Thyroid gland (tissue), 4 donors: ENCODE data around the gene ATF6. TPM values are rescaled to one million over a fixed set of nuclear protein-coding genes. Genes with fewer than 3 reads are reported as not detected.

ENCODE experiments used
- DNase-seq, 2 donors: peaks; one replicate each; pipeline ENCODE4 v3.0.0-alpha.2; 2019
- H3K27ac ChIP-seq, 3 donors: fragments of 200-600 bp; sonication (generic); 1 replicate in 2 of 3; 2 replicates in 1 of 3; pipeline ENCODE4 v1.5.1; 2016 to 2019; ENCODE audit warnings: mild to moderate bottlenecking in 1 of 3, moderate library complexity in 1 of 3
- H3K27me3 ChIP-seq: fragments of 200-600 bp; sonication (generic); one replicate; pipeline ENCODE4 v1.5.1; 2019
- H3K36me3 ChIP-seq, 2 donors: fragments of 200-600 bp; sonication (generic); one replicate each; pipeline ENCODE4 v1.5.1; 2016 to 2019
- H3K4me1 ChIP-seq, 2 donors: fragments of 200-600 bp; sonication (generic); one replicate each; pipeline ENCODE4 v1.5.1; 2017 to 2019
- H3K4me3 ChIP-seq, 3 donors: fragments of 200-600 bp; sonication (generic); replicated peaks in 1 of 3; 1 replicate in 2 of 3; 2 replicates in 1 of 3; pipeline ENCODE4 v1.5.1; 2016; ENCODE audit warnings: mild to moderate bottlenecking in 1 of 3
- H3K9me3 ChIP-seq: fragments of 200-600 bp; sonication (generic); one replicate; pipeline ENCODE4 v1.5.1; 2017
- POLR2A ChIP-seq, 2 donors: fragments of 450-650 bp; IDR thresholded peaks; one replicate each; pipeline ENCODE4 v1.6.1; 2017; ENCODE audit warnings: antibody characterized with exemption in 2 of 2, mild to moderate bottlenecking in 2 of 2, moderate library complexity in 1 of 2
- WGBS, 2 donors: methylation state at CpG; one replicate each; pipeline ENCODE4 v1.1.5; 2017; 5-methylcytosine and 5-hydroxymethylcytosine counted together
- intact Hi-C: fragments of 100-400 bp; cut with DNase I; formaldehyde crosslinking; loops from one replicate; pipeline ENCODE4 v1.15.1; 2023
- total RNA-seq, 4 donors: library from RNA; depleted of rRNA; stranded (reverse); fragments of >200 nt; gene quantifications; one replicate each; pipeline ENCODE4 v1.2.3, GENCODE V29; 2016
- TF ChIP-seq, protein P1 (sequence below), 6 experiments: fragments of 200-600 bp in 3 of 6; fragments of 450-650 bp in 3 of 6; sonication (generic) in 3 of 6; IDR thresholded peaks; one replicate each; pipeline ENCODE4 v1.5.1; 2016 to 2019; ENCODE audit warnings: antibody characterized with exemption in 6 of 6, mild to moderate bottlenecking in 2 of 6, inconsistent platforms in 1 of 6, moderate library complexity in 1 of 6

Gene ATF6
- total RNA-seq, 4 donors from 2014 or later = 35.8 to 45.6 (median 38.7) TPM

DNA sequence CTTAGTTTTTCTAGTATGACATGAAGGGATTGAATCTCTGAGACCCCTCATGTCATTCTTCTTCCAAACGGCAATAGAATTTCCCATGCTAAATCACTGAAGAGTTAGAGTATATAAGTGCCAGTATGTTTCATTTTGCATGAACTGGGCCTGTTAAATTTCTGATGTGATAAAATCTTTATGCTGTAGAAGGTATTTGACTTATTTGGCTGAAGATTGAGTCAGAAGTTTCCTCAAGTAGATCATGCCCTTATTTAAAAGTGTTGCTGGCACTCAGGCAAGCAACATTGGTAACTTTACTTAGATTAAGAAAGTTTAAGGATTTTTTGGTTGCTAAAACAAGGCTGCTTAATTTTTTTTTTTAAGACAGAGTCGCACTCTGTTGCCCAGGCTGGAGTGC lies 13.3 kb downstream of the ATF6 start:
- Histone ChIP-seq H3K27me3 (no peaks in the 10 kb centered on the region), H3K36me3 (peaks cover 5 to 6% of the 10 kb centered on the region in 2 donors), H3K9me3 (no peaks in the 10 kb centered on the region), H3K4me1 (no peaks in the 10 kb centered on the region), H3K27ac (no peak overlapping the region), H3K4me3 (no peak overlapping the region)
- DNase-seq = no peak
- TF ChIP-seq, protein P1, sequence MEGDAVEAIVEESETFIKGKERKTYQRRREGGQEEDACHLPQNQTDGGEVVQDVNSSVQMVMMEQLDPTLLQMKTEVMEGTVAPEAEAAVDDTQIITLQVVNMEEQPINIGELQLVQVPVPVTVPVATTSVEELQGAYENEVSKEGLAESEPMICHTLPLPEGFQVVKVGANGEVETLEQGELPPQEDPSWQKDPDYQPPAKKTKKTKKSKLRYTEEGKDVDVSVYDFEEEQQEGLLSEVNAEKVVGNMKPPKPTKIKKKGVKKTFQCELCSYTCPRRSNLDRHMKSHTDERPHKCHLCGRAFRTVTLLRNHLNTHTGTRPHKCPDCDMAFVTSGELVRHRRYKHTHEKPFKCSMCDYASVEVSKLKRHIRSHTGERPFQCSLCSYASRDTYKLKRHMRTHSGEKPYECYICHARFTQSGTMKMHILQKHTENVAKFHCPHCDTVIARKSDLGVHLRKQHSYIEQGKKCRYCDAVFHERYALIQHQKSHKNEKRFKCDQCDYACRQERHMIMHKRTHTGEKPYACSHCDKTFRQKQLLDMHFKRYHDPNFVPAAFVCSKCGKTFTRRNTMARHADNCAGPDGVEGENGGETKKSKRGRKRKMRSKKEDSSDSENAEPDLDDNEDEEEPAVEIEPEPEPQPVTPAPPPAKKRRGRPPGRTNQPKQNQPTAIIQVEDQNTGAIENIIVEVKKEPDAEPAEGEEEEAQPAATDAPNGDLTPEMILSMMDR (IDR thresholded peaks at IDR 0.05) = no peak
- TF ChIP-seq POLR2A (IDR thresholded peaks at IDR 0.05) = no peak
- WGBS, 2 donors = 83 to 85% methylated on average over 2 of the region's 2 CpGs
- intact Hi-C loops = no loop called here

DNA sequence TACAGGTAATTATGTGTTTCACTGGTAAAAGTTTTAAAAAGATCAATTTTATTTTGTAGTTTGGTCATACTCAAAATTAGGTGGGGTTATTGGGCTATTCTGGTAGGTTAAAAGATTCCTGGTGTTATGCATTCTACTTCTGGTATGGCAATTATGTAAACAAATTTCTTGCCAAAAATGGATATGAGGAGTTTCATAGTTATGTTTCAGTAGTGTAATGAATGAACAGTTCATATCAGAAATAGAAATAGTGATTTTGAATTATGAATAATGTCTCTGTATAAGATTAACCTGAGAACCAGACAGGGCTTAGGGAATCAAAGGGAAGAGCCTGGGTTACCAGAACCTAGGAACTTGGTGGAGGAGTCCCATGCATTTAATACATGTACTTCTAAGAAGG lies 15.9 kb downstream of the ATF6 start:
- DNase-seq = no peak
- no peak for TF ChIP-seq POLR2A (IDR thresholded peaks at IDR 0.05)
- TF ChIP-seq, protein P1 (IDR thresholded peaks at IDR 0.05) = no peak
- H3K9me3 ChIP-seq = no peaks in the 10 kb centered on the region
- intact Hi-C loops = no loop called here
- H3K4me1 ChIP-seq = no peaks in the 10 kb centered on the region
- no peaks in the 10 kb centered on the region for H3K27me3 ChIP-seq
- H3K27ac ChIP-seq = no peak overlapping the region
- H3K4me3 ChIP-seq = no peak overlapping the region
- H3K36me3 ChIP-seq = peaks cover 11 to 18% of the 10 kb centered on the region in 2 donors

DNA sequence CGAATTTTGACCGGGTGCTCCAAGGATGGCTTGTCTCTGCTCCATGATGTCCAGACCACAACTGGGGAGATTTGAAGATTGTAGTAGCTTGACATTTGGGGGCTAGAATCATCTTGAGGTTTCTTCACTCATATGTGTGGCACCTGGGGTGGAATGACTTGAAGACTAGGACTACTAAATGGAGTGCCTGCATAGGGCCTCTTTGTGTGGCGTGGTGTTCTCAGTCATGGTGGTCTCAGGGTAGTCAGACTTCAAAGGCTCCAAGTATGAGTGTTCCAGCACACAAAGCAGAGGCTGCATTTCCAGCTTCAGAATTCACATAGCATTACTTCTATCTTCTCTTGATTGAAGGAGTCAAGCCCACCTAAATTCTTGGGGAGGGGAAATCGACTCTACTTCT lies 16.8 kb downstream of the ATF6 start:
- Histone ChIP-seq H3K4me3 (no peak overlapping the region), H3K36me3 (peaks cover 11 to 24% of the 10 kb centered on the region in 2 donors), H3K27ac (no peak overlapping the region), H3K4me1 (no peaks in the 10 kb centered on the region), H3K9me3 (no peaks in the 10 kb centered on the region), H3K27me3 (no peaks in the 10 kb centered on the region)
- 97 to 99% methylated on average over 4 of the region's 4 CpGs for WGBS, 2 donors
- intact Hi-C loops = no loop called here
- no peak for DNase-seq
- TF ChIP-seq POLR2A (IDR thresholded peaks at IDR 0.05) = no peak
- TF ChIP-seq, protein P1 (IDR thresholded peaks at IDR 0.05) = no peak

DNA sequence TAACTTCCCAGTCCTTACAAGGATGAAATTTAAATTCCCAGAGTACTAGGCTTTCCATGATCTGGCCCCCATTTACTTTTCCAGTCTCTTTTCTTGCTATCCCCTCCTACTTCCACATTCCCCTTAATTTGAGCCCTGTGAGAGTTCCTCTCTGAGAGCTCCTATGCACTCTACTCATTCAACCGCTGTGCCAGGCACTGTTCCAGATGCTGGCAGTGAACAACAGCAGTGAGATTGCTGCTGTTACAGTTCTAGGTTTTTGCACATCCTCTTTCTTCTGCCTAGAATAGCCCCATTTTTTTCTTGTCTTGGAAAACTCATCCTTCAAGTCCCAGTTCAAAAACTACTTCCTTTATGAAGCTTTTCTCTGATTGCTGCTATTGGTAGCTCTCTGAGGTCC lies 18.8 kb downstream of the ATF6 start:
- intact Hi-C loops = no loop called here
- WGBS, 2 donors = 90 to 95% methylated on average over 1 of the region's 1 CpG
- Histone ChIP-seq H3K27ac (no peak overlapping the region), H3K27me3 (no peaks in the 10 kb centered on the region), H3K4me1 (no peaks in the 10 kb centered on the region), H3K36me3 (peaks cover 11 to 24% of the 10 kb centered on the region in 2 donors), H3K4me3 (no peak overlapping the region), H3K9me3 (no peaks in the 10 kb centered on the region)
- no peak for DNase-seq
- TF ChIP-seq POLR2A (IDR thresholded peaks at IDR 0.05) = no peak
- TF ChIP-seq, protein P1 (IDR thresholded peaks at IDR 0.05) = no peak

DNA sequence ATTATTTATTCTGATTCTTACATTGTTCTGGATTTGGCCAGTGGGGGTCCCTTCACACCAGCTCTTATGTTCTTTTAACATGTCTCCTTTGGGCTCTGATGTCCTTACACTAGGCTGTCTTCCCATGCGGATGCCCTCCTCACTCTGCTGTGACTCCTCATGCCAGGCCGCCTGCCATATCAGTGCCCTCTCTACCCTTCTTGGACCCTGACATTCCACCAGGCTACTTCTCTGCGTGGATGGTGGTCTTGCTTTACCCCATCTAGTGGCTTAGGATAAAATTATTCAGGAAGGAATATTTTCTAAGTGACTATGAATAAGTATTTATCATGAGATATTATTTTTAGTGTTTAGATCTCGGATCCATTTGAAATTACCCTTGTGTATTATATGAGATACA lies 21.2 kb downstream of the ATF6 start:
- Histone ChIP-seq H3K4me3 (no peak overlapping the region), H3K27ac (no peak overlapping the region), H3K4me1 (no peaks in the 10 kb centered on the region), H3K9me3 (no peaks in the 10 kb centered on the region), H3K27me3 (no peaks in the 10 kb centered on the region), H3K36me3 (peaks cover 11 to 32% of the 10 kb centered on the region in 2 donors)
- no peak for DNase-seq
- 88 to 92% methylated on average over 4 of the region's 4 CpGs for WGBS, 2 donors
- TF ChIP-seq, protein P1 (IDR thresholded peaks at IDR 0.05) = no peak
- no peak for TF ChIP-seq POLR2A (IDR thresholded peaks at IDR 0.05)
- intact Hi-C loops = no loop called here
